ENCODE results near the gene RAB7A.

RAB7A gene

DNA sequence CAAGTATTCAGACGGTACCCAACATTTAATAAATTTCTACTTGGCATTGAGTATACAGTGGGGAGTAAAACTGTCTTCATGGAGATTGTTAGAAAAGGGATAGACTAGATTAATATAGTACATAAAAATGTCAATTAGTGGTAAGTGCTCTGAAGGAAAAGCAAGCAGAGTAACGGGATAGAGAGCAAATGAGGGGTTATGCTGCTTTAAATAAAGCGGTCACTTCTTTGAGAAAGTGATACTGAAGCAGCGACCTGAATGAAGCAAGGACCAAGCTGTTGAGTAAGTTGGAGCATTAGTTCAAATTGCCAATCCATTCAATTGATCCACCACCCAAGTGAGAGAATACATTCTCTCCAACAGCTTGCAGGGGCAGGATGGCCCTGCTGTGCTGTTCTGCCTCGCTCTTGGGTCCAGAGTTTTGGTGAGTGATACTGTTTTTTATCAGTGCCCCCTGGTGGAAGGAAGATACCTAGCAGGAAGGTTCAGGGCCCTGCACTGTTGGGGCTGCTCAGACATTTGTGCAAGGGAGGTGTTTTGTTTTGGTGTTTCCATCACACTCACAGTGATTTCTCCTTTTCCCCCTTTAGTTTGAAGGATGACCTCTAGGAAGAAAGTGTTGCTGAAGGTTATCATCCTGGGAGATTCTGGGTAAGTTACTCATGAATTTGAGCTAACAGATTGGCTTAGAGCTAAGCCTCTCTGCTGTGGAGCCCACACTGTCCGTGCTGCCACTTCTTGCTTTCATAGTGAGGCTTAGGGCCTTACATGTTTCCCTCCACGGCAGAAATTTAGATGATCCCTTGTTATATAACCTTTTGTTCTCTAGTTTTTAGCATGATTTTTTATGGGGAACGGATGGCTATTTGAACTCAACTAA is 69.0 kb downstream of the RAB7A start:
- DNase-seq: peak; percentile 60

DNA sequence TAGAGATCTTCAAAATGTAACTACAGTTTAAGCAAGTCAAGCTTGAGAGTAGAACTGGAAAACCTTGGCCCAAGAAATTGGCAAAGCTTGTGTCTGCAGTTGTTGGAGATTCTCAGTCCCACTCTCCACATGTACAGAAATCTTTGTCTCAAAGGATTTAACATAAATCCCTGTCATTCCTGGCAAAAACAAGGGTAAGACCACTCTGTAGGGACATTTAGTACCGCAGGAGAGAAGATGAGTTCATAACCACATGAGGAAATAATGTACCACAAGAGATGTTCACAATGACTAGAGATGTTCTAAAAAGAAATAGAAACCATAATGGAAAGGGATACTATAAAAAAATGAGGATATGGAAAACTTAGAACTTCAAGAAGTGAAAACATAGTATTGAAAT is 73.7 kb downstream of the RAB7A start:
- peak; percentile 77 for DNase-seq

GRCh38 chr3:128800241-128801187 is 74.5 kb downstream of the RAB7A start:
- peak; percentile 57 for DNase-seq

- DNase-seq: peak; percentile 64
Measured at GRCh38 chr3:128801779-128802380, 75.9 kb downstream of the RAB7A start.

- no peak for DNase-seq
Measured at GRCh38 chr3:128803307-128803706, 77.3 kb downstream of the RAB7A start.

GRCh38 chr3:128804017-128804810 is 78.2 kb downstream of the RAB7A start:
- peak; percentile 94 for DNase-seq

- peak; percentile 76 for DNase-seq
Measured at GRCh38 chr3:128804811-128805155, 78.8 kb downstream of the RAB7A start.

DNA sequence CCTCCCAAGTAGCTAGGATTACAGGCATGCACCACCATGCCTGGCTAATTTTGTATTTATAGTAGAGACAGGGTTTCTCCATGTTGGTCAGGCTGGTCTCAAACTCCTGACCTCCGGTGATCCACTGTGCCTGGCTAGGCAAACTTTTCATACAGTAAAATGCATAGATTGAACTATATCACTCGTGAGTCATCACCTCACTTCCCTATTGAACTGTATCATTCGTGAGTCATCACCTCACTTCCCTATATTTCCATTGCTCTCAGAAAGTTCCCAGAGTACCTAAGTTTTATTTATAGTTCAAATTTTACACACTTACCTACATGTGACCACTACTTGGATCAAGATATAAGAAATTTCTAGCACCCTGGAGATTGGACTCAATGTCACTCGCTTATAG is 79.8 kb downstream of the RAB7A start:
- peak; percentile 95 for DNase-seq

GRCh38 chr3:128806588-128806987 is 80.6 kb downstream of the RAB7A start:
- peak; percentile 69 for DNase-seq

GRCh38 chr3:128807186-128807830 is 81.3 kb downstream of the RAB7A start:
- no peak for DNase-seq

GRCh38 chr3:128808672-128809071 is 82.7 kb downstream of the RAB7A start:
- DNase-seq: no peak

DNA sequence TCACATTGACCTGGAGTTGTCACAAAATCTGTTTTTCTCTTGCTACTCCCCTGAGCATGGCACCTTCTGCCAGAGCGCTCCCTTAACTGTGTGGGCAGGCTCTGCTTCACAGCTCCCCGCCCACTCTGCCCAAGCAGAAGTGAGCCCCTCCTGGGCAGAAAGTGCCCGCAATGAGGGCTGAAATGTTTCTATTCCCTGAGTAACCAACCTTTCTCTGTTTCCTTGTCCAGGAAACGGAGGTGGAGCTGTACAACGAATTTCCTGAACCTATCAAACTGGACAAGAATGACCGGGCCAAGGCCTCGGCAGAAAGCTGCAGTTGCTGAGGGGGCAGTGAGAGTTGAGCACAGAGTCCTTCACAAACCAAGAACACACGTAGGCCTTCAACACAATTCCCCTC is 87.1 kb downstream of the RAB7A start:
- DNase-seq: peak; percentile 60

- DNase-seq: peak; percentile 79
Measured at GRCh38 chr3:128814060-128814459, 88.1 kb downstream of the RAB7A start.

- DNase-seq: peak; percentile 83
Measured at GRCh38 chr3:128814519-128815317, 88.7 kb downstream of the RAB7A start.

- no peak for DNase-seq
Measured at GRCh38 chr3:128815318-128816064, 89.5 kb downstream of the RAB7A start.

DNA sequence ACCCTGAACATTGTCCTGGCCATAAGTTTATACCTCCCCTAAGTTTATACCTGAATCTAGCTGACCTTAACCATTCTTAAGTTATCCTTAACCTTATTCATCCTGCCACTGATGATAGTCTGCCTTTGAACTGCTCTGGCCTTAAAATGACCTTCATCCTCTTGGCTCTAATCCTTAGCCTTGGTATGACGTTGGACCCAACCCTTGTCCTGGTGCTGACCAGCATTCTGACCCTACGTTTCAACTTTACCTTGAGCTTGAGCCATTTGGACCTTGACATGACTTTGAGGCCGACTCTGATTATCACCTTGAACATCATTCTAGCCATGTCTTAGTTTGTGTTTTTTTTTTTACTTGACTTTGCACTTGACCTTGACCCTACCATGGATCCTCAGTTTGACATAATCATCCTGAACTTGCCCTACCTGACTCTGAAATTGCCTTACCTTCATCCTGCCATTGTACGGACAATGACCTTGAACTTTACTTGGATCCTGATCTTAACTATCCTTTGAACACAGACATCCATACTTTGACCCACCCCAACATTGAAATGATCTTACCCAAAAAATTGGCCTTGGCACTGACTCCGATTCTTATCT is 92.3 kb downstream of the RAB7A start:
- no peak for DNase-seq

DNA sequence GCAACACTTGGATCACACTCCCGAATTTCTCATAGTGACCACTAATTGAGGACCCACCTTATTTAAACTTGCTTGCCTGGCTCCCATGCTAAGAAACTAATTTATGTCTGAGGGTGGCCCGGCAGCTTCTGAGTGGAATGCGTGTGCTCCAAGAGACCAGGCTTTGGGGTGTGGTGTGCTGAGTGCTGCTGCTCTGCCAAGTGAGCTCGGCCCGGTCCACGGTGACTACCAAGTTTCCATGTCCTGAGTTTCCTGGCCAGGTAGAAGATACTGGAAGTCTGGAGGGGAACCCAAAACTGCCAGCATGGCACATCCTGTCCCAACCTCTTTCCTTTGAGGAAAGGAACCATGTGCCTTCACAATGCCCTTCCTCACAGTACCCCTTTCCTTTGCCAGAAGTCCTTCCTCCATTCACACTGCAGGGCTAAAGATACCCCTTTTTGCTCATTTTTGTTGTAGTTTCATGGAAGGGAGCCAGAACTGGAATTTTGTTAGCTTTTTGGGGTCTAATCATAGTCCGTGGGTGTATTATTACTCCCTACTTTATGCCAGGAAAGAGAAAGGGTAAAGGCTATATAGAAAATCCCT is 94.4 kb downstream of the RAB7A start:
- DNase-seq: no peak

DNA sequence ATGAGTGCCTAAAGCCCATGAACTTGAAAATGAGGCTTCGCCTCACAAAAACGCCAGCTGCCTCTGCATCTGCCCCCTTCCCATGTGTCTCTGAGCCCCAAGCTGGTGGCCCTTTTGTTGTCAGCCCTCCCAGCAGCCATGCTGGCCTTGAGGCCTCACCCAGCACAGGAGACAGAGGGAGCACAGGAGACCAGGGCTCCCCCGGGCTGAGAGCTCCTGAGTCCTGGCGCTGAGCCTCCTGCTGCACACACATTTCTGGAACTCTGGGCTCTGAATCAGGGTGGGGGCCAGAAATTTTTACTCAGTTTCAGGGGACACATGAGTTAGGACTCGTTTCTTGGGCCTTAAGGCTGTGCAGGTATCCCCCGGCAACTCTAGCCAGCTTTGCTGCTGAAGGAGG is 97.0 kb downstream of the RAB7A start:
- no peak for DNase-seq

DNA sequence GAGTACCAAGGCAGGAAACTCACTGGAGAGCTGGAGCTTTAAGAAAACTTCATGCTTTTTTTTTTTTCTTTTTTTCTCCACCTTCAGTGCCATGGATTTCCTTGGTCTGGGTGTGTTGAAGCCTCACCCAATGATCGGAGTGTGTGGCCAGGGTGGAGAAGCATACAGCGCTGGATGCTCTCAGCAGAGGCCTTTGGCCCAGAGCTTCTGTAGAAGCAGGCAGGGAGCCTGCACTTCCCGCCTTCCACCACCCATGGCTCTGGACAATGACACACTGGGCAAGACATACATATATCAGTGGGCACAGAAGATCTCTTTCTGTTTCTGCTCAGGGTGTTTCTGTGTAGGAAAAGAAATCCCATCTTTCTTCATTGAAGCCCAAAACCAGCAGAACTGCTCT is 97.6 kb downstream of the RAB7A start:
- no peak for DNase-seq
